ENCODE measurements around the gene BMP5.

The BMP5 gene

DNA sequence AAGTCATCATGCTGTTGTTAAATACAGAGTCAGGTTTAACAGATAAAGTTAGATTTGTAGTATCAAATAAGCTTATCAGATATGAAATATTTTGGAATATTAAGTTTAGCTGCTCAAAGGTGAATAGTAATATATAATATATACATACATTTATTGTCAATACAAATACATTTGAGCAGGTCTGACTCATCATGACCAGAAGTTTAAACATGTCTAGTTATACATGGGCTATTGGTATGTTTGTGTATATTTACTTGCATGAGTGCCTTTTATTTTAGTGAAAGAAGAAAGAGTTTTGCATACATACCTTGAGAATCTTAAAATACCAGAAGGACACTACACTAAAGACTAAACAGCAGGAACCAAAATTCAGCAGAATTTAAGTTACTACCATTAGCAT lies 76.8 kb downstream of the BMP5 start:
- no peak for DNase-seq (ENCODE audit: low spot score)
- in situ Hi-C loops (cut with MboI; ENCODE audit: low pct_unique_long_range_greater_than_20kb, low sequenced_read_pairs, unreplicated experiment), result no loop called here
- TF ChIP-seq, protein P1, sequence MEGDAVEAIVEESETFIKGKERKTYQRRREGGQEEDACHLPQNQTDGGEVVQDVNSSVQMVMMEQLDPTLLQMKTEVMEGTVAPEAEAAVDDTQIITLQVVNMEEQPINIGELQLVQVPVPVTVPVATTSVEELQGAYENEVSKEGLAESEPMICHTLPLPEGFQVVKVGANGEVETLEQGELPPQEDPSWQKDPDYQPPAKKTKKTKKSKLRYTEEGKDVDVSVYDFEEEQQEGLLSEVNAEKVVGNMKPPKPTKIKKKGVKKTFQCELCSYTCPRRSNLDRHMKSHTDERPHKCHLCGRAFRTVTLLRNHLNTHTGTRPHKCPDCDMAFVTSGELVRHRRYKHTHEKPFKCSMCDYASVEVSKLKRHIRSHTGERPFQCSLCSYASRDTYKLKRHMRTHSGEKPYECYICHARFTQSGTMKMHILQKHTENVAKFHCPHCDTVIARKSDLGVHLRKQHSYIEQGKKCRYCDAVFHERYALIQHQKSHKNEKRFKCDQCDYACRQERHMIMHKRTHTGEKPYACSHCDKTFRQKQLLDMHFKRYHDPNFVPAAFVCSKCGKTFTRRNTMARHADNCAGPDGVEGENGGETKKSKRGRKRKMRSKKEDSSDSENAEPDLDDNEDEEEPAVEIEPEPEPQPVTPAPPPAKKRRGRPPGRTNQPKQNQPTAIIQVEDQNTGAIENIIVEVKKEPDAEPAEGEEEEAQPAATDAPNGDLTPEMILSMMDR (IDR thresholded peaks at IDR 0.05; ENCODE audit: extremely low read depth, insufficient read depth, missing control alignments), result no peak

DNA sequence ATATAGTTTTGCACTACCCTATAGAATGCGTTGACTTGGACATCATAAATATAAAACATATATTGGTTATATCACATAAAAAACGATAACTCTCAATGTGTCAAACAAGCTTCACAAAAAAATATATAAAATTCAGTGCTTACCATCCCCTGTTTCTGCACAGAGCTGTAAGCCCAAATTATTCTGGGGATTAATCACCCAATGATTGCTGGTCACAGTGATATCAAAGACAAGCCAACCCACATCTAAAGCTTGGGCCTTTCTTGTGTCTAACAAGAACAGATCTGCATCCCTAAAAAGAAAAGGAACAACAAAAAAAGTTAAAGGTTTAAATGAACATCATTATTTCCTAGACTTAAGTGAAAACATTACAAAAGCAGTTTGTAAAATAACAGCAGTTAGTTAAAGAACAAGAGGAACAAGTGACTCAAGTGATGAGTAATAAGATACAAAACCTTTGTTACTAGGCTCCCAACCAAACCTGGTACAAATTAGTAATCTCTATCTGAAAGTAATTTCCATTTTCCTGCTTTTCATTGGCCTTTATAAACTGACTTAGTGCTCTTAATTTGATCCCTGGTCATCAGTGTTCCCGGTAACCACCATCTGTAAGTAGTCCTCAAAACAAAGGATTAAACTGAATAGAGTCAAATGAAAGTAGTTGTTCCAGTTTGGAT lies 81.1 kb downstream of the BMP5 start:
- no peak for DNase-seq (ENCODE audit: low spot score)
- in situ Hi-C loops (cut with MboI; ENCODE audit: low pct_unique_long_range_greater_than_20kb, low sequenced_read_pairs, unreplicated experiment), result no loop called here
- TF ChIP-seq, protein P1 (IDR thresholded peaks at IDR 0.05; ENCODE audit: extremely low read depth, insufficient read depth, missing control alignments), result no peak

DNA sequence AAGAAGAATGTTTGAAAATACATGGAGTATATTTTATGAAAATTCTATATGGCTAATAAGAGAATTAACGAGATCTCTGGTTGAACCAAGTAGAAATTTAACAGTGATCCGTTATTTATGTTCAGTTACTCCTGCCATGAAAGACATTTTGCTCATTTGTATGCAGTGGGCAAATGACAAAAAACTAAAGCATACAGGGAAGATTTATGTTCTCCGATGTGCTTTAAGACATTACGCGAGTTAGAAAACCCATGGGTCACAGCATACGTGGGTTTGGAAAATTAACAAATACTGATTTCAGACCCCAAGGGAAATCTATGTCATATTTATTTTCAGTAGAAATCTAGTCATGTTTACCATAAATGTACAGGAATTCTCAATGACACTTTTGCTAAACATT lies 90.1 kb downstream of the BMP5 start:
- in situ Hi-C loops (cut with MboI; ENCODE audit: low pct_unique_long_range_greater_than_20kb, low sequenced_read_pairs, unreplicated experiment), result no loop called here
- no peak for DNase-seq (ENCODE audit: low spot score)
- TF ChIP-seq, protein P1 (IDR thresholded peaks at IDR 0.05; ENCODE audit: extremely low read depth, insufficient read depth, missing control alignments), result no peak

DNA sequence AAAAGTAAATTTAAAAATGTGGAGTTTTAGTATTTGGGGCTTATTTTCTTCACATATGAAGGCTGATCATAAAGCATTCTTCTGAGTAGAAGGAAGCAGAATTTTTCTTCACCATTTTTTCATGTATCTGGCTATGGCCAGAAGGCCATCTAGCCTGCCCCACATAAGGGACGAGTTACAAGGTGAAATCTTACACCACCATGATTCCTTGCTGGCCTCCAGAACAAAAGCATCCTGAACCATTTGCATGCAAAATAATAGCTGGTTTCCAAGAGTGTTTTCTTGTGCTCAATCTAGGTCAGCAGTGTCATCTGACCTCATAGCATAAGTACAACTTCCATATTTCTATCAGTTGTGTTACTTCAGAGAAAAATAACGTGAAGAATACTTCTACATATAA lies 93.1 kb downstream of the BMP5 start:
- in situ Hi-C loops (cut with MboI; ENCODE audit: low pct_unique_long_range_greater_than_20kb, low sequenced_read_pairs, unreplicated experiment), result no loop called here
- no peak for DNase-seq (ENCODE audit: low spot score)
- TF ChIP-seq, protein P1 (IDR thresholded peaks at IDR 0.05; ENCODE audit: extremely low read depth, insufficient read depth, missing control alignments), result no peak

DNA sequence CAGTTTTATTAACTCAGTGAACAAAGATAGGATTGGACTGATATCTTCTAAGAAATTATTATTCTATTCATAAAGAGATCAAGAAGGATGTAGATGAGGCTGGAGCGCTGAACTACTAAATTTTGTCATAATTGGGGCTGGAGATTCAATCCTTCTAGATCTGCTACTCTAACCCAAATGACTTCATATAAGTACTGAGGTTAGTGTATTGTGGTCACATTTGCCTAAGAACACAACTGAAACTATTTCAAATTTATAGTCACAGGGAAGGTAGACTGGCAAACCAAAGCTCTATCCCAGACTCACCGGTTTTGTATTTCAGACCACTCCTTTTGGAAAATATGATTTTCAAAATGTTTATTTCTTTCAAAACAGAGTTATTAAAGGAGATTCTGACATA lies 96.7 kb downstream of the BMP5 start:
- in situ Hi-C loops (cut with MboI; ENCODE audit: low pct_unique_long_range_greater_than_20kb, low sequenced_read_pairs, unreplicated experiment), result no loop called here
- TF ChIP-seq, protein P1 (IDR thresholded peaks at IDR 0.05; ENCODE audit: extremely low read depth, insufficient read depth, missing control alignments), result no peak
- no peak for DNase-seq (ENCODE audit: low spot score)

DNA sequence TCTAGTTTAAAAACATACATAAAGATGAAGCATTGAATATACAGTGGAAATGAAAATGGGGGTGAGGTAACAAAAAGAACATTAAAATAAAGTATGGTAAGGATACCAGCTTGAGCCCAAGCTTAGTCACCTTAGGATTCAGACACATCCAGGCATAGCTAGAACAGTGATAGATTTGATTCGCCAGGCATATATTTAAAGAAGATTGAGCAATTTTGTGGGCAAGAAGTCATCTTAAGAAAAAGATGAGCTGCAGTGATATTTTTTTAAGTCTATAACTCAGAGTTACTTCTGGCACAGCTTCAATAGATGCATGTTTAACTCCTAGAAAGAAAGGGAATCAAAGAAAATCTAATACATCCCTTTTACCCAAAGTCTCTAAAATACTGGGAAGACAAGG lies 97.9 kb downstream of the BMP5 start:
- in situ Hi-C loops (cut with MboI; ENCODE audit: low pct_unique_long_range_greater_than_20kb, low sequenced_read_pairs, unreplicated experiment), result no loop called here
- no peak for DNase-seq (ENCODE audit: low spot score)
- TF ChIP-seq, protein P1 (IDR thresholded peaks at IDR 0.05; ENCODE audit: extremely low read depth, insufficient read depth, missing control alignments), result no peak

All from GM13977 (cell line).